IMR-90 (cell line): ENCODE results near the gene GTF2A1. TPM values are rescaled to one million over a fixed set of nuclear protein-coding genes. Genes with fewer than 3 reads are reported as not detected.

Experiments
- ATAC-seq: fragments of 200-7000 bp; cut with Tn5 transposase; 2 replicates; pipeline ENCODE4 v1.9.1; 2020; ENCODE audit warnings: low read depth, mild to moderate bottlenecking, moderate library complexity
- BruUV-seq: library from RNA; stranded (reverse); fragments of 400-500 nt; replicated peaks from 2 replicates; lab custom pipeline; 2021; lab: Mats Ljungman, UMichigan
- CTCF ChIA-PET: fragments of 300-600 bp; formaldehyde crosslinking; extraction: SDS; loops from one replicate; lab custom pipeline; 2021; ENCODE audit warnings: antibody characterized with exemption; lab: Yijun Ruan, JAX
- POLR2A ChIA-PET: fragments of 300-600 bp; sonication (Branson Sonifier 250); formaldehyde crosslinking; loops from one replicate; lab custom pipeline; 2022; ENCODE audit warnings: antibody characterized with exemption; ENCODE audit not compliant: unreplicated experiment; lab: Charles Lee
- DNase-seq: peaks from one replicate; pipeline ENCODE4 v3.0.0; 2013
- H2AFZ ChIP-seq: replicated peaks from 2 replicates; pipeline ENCODE3; 2013; ENCODE audit warnings: low read length, mild to moderate bottlenecking; ENCODE audit not compliant: poor library complexity
- H2AK5ac ChIP-seq: 2 replicates; pipeline ENCODE4 v1.6.1; 2013; ENCODE audit warnings: low read depth, low read length, inconsistent platforms
- H2AK9ac ChIP-seq: replicated peaks from 2 replicates; pipeline ENCODE3; 2013; ENCODE audit warnings: mild to moderate bottlenecking, low read depth, low read length, moderate library complexity; ENCODE audit not compliant: poor library complexity
- H2BK120ac ChIP-seq: 2 replicates; pipeline ENCODE4 v1.6.1; 2013; ENCODE audit warnings: low read depth, low read length, inconsistent platforms
- H2BK15ac ChIP-seq: 3 replicates; pipeline ENCODE4 v1.6.1; 2013; ENCODE audit warnings: low read depth, low read length, inconsistent platforms
- H2BK20ac ChIP-seq: 2 replicates; pipeline ENCODE4 v1.6.1; 2013; ENCODE audit warnings: low read depth, mild to moderate bottlenecking, inconsistent platforms, low read length, moderate library complexity
- H2BK5ac ChIP-seq: 2 replicates; pipeline ENCODE4 v1.6.1; 2013; ENCODE audit warnings: mild to moderate bottlenecking, low read depth, low read length, inconsistent platforms; ENCODE audit not compliant: poor library complexity, severe bottlenecking
- H3K14ac ChIP-seq: replicated peaks from 2 replicates; pipeline ENCODE4 v1.6.1; 2013; ENCODE audit warnings: low read depth, low read length, inconsistent platforms
- H3K18ac ChIP-seq: 2 replicates; pipeline ENCODE4 v1.6.1; 2013; ENCODE audit warnings: low read depth, low read length, control low read depth
- H3K23ac ChIP-seq: 2 replicates; pipeline ENCODE4 v1.6.1; 2013; ENCODE audit warnings: low read depth, low read length, inconsistent platforms
- H3K27ac ChIP-seq: 2 replicates; pipeline ENCODE4 v1.5.1; 2013; ENCODE audit warnings: mild to moderate bottlenecking, control low read depth, low read length; ENCODE audit not compliant: insufficient read depth
- H3K27me3 ChIP-seq: 2 replicates; pipeline ENCODE4 v1.6.1; 2013; ENCODE audit warnings: low read length; ENCODE audit not compliant: control insufficient read depth, insufficient read depth
- H3K36me3 ChIP-seq: 2 replicates; pipeline ENCODE4 v1.6.1; 2013; ENCODE audit warnings: low read length, mixed read lengths; ENCODE audit not compliant: control insufficient read depth, insufficient read depth
- H3K4ac ChIP-seq: 2 replicates; pipeline ENCODE4 v1.6.1; 2013; ENCODE audit warnings: low read depth, low read length, inconsistent platforms
- H3K4me1 ChIP-seq: 2 replicates; pipeline ENCODE4 v1.6.1; 2013; ENCODE audit warnings: low read length, mixed read lengths; ENCODE audit not compliant: control insufficient read depth, insufficient read depth
- H3K4me2 ChIP-seq: 2 replicates; pipeline ENCODE4 v1.6.1; 2013; ENCODE audit warnings: low read depth, mild to moderate bottlenecking, control low read depth, low read length, moderate library complexity
- H3K4me3 ChIP-seq: 2 replicates; pipeline ENCODE4 v1.5.1; 2013; ENCODE audit warnings: low read depth, mild to moderate bottlenecking, control low read depth, low read length, moderate library complexity; ENCODE audit not compliant: insufficient read depth
- H3K56ac ChIP-seq: 2 replicates; pipeline ENCODE4 v1.6.1; 2013; ENCODE audit warnings: low read length, inconsistent platforms; ENCODE audit not compliant: insufficient read depth; ENCODE audit errors: extremely low read depth
- H3K79me1 ChIP-seq, 2 experiments: 2 replicates each; pipeline ENCODE4 v1.6.1; 2013; ENCODE audit warnings: low read length in 2 of 2, inconsistent platforms in 1 of 2, low read depth in 1 of 2
- H3K9ac ChIP-seq: 2 replicates; pipeline ENCODE4 v1.6.1; 2013; ENCODE audit warnings: low read depth, low read length, control low read depth
- H3K9me1 ChIP-seq: 2 replicates; pipeline ENCODE4 v1.6.1; 2013; ENCODE audit warnings: low read length, inconsistent platforms; ENCODE audit not compliant: insufficient read depth
- H3K9me3 ChIP-seq: 2 replicates; pipeline ENCODE4 v1.6.1; 2013; ENCODE audit warnings: low read length; ENCODE audit not compliant: control insufficient read depth, insufficient read depth
- H4K20me1 ChIP-seq: 2 replicates; pipeline ENCODE4 v1.6.1; 2013; ENCODE audit warnings: low read length, inconsistent platforms; ENCODE audit not compliant: insufficient read depth
- H4K5ac ChIP-seq: 2 replicates; pipeline ENCODE4 v1.6.1; 2013; ENCODE audit warnings: mild to moderate bottlenecking, low read depth, low read length, control low read depth
- H4K8ac ChIP-seq, 2 experiments: 2 replicates each; pipeline ENCODE4 v1.6.1; 2013; ENCODE audit warnings: low read depth in 2 of 2, low read length in 2 of 2, control low read depth in 1 of 2, inconsistent platforms in 1 of 2
- H4K91ac ChIP-seq: 2 replicates; pipeline ENCODE4 v1.6.1; 2013; ENCODE audit warnings: low read depth, low read length, inconsistent platforms; ENCODE audit not compliant: insufficient read depth
- MXI1 ChIP-seq: IDR thresholded peaks from 2 replicates; pipeline ENCODE4 v1.6.1; 2012; ENCODE audit warnings: low read depth, mild to moderate bottlenecking, low read length, moderate library complexity, borderline replicate concordance
- WGBS, 2 experiments: methylation state at CpG; one replicate each; pipeline versions ENCODE4 v1.1.5 to v1.1.7; 2013; ENCODE audit warnings: missing lambda C conversion rate in 2 of 2; ENCODE audit not compliant: insufficient read length in 1 of 2; ENCODE audit errors: extremely low coverage in 2 of 2; 5-methylcytosine and 5-hydroxymethylcytosine counted together
- dilution Hi-C: fragments of 300-500 bp; cut with HindIII; formaldehyde crosslinking; loops from one replicate; pipeline ENCODE4 v1.14.3; 2018; ENCODE audit warnings: low sequenced_read_pairs; ENCODE audit not compliant: unreplicated experiment
- in situ Hi-C: fragments of 300-500 bp; cut with MboI; formaldehyde crosslinking; loops from 3 replicates; pipeline ENCODE4 v1.14.3; 2019; ENCODE audit warnings: low sequenced_read_pairs, inconsistent platforms, mixed read lengths
- intact Hi-C: fragments of 100-400 bp; cut with micrococcal nuclease; formaldehyde crosslinking; loops from 2 replicates; pipeline ENCODE4 v1.10.0; 2022
- polyA plus RNA-seq, 3 experiments: library from polyadenylated mRNA; depleted of rRNA; stranded (reverse); fragments of >200 nt; gene quantifications; 2 replicates each; pipeline ENCODE4 v1.2.3, GENCODE V29; 2012; ENCODE audit warnings: low replicate concordance in 1 of 3
- total RNA-seq: library from RNA; depleted of rRNA; stranded (reverse); fragments of >200 nt; gene quantifications from 2 replicates; pipeline ENCODE4 v1.2.3, GENCODE V29; 2012

The GTF2A1 gene
- total and polyA plus RNA-seq, 2 of the 4 experiments (the other 2 are of a cell fraction) = 16.0 to 60.4 TPM

DNA sequence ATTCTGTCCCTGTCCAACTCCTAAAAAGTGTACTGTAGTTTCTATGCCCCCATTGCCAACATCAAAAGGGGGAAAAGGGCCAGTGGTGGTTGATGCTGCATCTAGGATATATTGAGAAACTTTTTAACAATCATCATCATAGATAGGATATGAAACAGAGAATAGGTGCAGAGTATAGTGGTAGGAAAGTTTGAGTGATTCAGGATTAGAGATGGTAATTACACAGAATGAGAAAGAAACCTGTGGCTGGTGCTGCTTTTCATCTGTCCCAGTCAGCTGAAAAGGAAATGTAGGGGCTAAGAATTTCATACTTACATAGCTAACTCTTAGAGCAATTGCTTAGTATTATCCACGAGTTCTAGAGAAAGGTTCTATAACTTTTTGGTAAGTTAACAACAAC, 67.6 kb downstream of the GTF2A1 start:
- H3K27ac ChIP-seq = no peak overlapping the region
- H3K14ac ChIP-seq = no peak overlapping the region
- no peak overlapping the region for H3K4ac ChIP-seq
- no peak overlapping the region for H2BK120ac ChIP-seq
- POLR2A ChIA-PET = no interaction called here
- H3K79me1 ChIP-seq = no peaks in the 10 kb centered on the region
- H2BK5ac ChIP-seq = no peak overlapping the region
- H2BK20ac ChIP-seq = no peak overlapping the region
- no peaks in the 10 kb centered on the region; the same call in 1 of the 2 replicates for H3K27me3 ChIP-seq
- intact Hi-C loops (no loop called here), dilution Hi-C loops (no loop called here), in situ Hi-C loops (no loop called here)
- no peak overlapping the region for H3K18ac ChIP-seq
- no peaks in the 10 kb centered on the region for H3K9me3 ChIP-seq
- no peak overlapping the region for H3K4me2 ChIP-seq
- ATAC-seq (no peak), DNase-seq (no peak)
- no peak overlapping the region for H4K8ac ChIP-seq
- H4K91ac ChIP-seq = no peak overlapping the region
- H3K23ac ChIP-seq = no peak overlapping the region
- CTCF ChIA-PET = interaction anchor here (1.3 kb wide), 1 partner anchor 17 kb away, joined by 3 read pairs; no protein-coding TSS in a partner anchor
- no peak overlapping the region for H3K9ac ChIP-seq
- no TSS peak for BruUV-seq
- no peak overlapping the region for H3K56ac ChIP-seq
- H2AFZ ChIP-seq = no peak overlapping the region
- WGBS, 2 experiments = no CpG with 5 or more reads among the region's 1 CpG
- H2BK15ac ChIP-seq = no peak overlapping the region
- H2AK9ac ChIP-seq = no peak overlapping the region
- H4K5ac ChIP-seq = no peak overlapping the region
- no peaks in the 10 kb centered on the region for H4K20me1 ChIP-seq
- no peak overlapping the region for H2AK5ac ChIP-seq
- no peaks in the 10 kb centered on the region for H3K4me1 ChIP-seq
- no peaks in the 10 kb centered on the region for H3K9me1 ChIP-seq
- no peak overlapping the region for H3K4me3 ChIP-seq
- H3K36me3 ChIP-seq = no peaks in the 10 kb centered on the region
- TF ChIP-seq MXI1 = no peak
